Measurements from ENCODE around the gene MUC6. TPM values are rescaled to one million over a fixed set of nuclear protein-coding genes. Genes with fewer than 3 reads are reported as not detected.

Gene MUC6
- total and polyA plus RNA-seq, 8 donors, result 25.5 to 239 (median 94.3) TPM

GRCh38 chr11:969651-970205 lies 66.8 kb downstream of the MUC6 start:
- Histone ChIP-seq H3K4me1 (peaks cover 0 to 7% (median 0%) of the 10 kb centered on the region in 3 donors), H3K36me3 (peaks cover 2 to 35% (median 18%) of the 10 kb centered on the region in 3 donors), H3K27ac (no peak overlapping the region), H3K27me3 (no peaks in the 10 kb centered on the region), H3K9me3 (no peaks in the 10 kb centered on the region), H3K4me3 (no peak overlapping the region)
- intact Hi-C loops (cut with DNase I), result no loop called here
- 88 to 89% methylated on average over 9 of the region's 9 CpGs for WGBS, 2 donors
- TF ChIP-seq, protein P1, sequence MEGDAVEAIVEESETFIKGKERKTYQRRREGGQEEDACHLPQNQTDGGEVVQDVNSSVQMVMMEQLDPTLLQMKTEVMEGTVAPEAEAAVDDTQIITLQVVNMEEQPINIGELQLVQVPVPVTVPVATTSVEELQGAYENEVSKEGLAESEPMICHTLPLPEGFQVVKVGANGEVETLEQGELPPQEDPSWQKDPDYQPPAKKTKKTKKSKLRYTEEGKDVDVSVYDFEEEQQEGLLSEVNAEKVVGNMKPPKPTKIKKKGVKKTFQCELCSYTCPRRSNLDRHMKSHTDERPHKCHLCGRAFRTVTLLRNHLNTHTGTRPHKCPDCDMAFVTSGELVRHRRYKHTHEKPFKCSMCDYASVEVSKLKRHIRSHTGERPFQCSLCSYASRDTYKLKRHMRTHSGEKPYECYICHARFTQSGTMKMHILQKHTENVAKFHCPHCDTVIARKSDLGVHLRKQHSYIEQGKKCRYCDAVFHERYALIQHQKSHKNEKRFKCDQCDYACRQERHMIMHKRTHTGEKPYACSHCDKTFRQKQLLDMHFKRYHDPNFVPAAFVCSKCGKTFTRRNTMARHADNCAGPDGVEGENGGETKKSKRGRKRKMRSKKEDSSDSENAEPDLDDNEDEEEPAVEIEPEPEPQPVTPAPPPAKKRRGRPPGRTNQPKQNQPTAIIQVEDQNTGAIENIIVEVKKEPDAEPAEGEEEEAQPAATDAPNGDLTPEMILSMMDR (IDR thresholded peaks at IDR 0.05), result no peak
- DNase-seq, result peak in 1 of 6 donors; percentile 7
- ATAC-seq, result no peak
- FAIRE-seq, result no peak

DNA sequence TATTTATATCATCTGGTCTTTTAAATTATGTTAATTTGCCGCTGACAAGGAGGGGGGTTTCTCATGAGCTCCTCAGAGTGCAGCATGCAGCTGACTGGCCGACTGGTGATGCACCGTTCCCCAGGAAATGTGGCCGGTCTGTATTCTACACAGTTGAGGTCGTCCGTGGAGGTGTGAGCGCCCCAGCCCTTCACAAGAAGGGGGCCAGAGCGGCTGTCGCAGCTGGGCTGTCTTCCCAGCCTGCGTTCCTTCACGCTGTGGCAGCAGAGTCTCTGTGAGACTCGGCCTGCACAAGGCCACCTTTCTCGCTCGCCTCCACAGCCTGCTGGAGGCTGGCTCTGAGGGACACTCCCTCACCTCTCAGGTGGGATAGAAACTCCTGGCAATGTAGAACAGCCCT lies 67.7 kb downstream of the MUC6 start:
- 92 to 95% methylated on average over 14 of the region's 14 CpGs for WGBS, 2 donors
- intact Hi-C loops (cut with DNase I), result no loop called here
- ATAC-seq, result no peak
- no peaks in the 10 kb centered on the region for H3K9me3 ChIP-seq
- TF ChIP-seq, protein P1 (IDR thresholded peaks at IDR 0.05), result no peak
- peak in 1 of 6 donors; percentile 3 for DNase-seq
- no peaks in the 10 kb centered on the region for H3K27me3 ChIP-seq
- H3K4me3 ChIP-seq, result no peak overlapping the region
- peaks cover 0 to 7% (median 0%) of the 10 kb centered on the region in 3 donors for H3K4me1 ChIP-seq
- no peak for FAIRE-seq
- H3K36me3 ChIP-seq, result peaks cover 2 to 33% (median 17%) of the 10 kb centered on the region in 3 donors
- no peak overlapping the region for H3K27ac ChIP-seq

DNA sequence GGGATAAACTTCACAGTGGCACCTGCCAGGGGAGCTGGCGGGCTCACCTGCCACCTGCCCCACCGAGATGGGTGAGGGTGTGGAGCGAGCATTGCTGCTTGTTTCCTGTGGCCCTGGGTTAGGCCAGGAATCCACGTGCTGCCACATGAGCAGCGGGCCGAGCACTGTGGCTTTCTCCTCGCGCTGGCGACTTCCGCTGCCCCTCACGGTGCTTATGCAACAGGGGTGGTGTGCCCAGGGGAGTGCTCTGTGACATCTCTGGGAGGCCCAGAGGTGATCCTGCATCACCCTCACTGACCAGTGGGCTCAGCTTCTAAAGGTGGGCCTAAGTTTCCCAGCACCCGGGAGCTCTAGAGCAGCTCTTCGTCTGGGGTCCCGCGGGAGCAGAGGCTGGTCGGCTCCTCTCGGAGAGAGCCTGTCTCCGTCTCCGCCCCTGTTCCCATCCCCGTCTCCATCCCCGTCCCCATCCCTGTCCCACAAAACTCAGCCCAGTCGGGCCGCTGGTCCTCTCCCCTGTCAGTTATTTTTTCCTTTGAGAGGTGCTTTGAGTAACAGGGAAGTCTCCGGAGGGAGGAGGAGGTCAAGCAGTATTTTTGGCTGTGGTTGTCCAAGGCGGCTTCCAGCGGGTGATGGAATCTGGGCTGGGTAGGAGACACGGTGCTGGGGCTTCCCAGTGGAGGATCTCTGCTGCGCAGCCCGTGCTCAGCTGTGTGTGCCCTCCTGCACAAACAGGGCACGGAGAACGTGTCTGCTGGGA lies 68.3 kb downstream of the MUC6 start:
- intact Hi-C loops (cut with DNase I), result no loop called here
- TF ChIP-seq, protein P1 (IDR thresholded peaks at IDR 0.05), result no peak
- WGBS, 2 donors, result 91% methylated on average over 31 of the region's 31 CpGs
- Histone ChIP-seq H3K4me3 (no peak overlapping the region), H3K9me3 (no peaks in the 10 kb centered on the region), H3K27ac (no peak overlapping the region), H3K4me1 (peaks cover 0 to 7% (median 0%) of the 10 kb centered on the region in 3 donors), H3K36me3 (peaks cover 2 to 31% (median 12%) of the 10 kb centered on the region in 3 donors), H3K27me3 (no peaks in the 10 kb centered on the region)
- no peak for ATAC-seq
- peak in 1 of 6 donors; percentile 22 for DNase-seq
- no peak for FAIRE-seq

DNA sequence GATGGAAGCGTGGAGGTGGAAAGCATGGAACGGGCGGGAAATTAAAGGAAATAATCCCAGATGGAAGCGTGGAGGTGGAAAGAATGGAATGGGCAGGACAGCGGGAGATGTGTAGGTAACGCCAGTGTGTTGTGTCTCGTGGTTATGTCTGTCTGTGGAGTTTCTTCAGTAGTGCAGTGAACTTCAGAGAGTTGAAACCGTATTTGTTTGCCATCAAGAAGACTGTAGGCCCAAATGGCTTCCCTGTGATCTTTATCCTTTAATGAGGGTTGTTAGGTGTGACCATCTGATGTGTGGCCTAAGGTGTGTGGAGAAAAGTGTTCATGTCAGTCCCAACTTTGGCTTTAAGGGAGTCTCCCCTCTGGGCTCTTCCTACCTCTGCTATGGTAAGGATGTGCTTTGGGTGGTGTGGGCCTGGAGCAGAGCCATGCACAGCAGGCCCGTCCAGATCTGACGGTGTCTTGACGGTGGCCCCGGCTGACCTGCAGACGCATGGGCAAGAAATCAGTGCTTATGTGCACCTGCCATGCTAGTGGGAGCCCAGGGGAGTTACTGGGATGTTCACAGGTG lies 71.2 kb downstream of the MUC6 start:
- 68 to 76% methylated on average over 13 of the region's 13 CpGs for WGBS, 2 donors
- Histone ChIP-seq H3K27me3 (no peaks in the 10 kb centered on the region), H3K36me3 (peaks cover 0 to 23% (median 0%) of the 10 kb centered on the region in 3 donors), H3K4me1 (peaks cover 0 to 7% (median 0%) of the 10 kb centered on the region in 3 donors), H3K4me3 (no peak overlapping the region), H3K9me3 (no peaks in the 10 kb centered on the region), H3K27ac (no peak overlapping the region)
- FAIRE-seq (no peak), ATAC-seq (peak in 1 of 4 donors; percentile 7), DNase-seq (peak in 1 of 6 donors; percentile 20)
- intact Hi-C loops (cut with DNase I), result no loop called here
- TF ChIP-seq, protein P1 (IDR thresholded peaks at IDR 0.05), result no peak
